HG02840 (cell line): ENCODE measurements around the gene GPR161.

Source experiments
- ATAC-seq: cut with Tn5 transposase; IDR thresholded peaks from one replicate; pipeline ENCODE4 v1.9.1; 2021; ENCODE audit warnings: mild to moderate bottlenecking, moderate library complexity, moderate number of reproducible peaks; ENCODE audit not compliant: unreplicated experiment, low FRiP score

The GPR161 gene

DNA sequence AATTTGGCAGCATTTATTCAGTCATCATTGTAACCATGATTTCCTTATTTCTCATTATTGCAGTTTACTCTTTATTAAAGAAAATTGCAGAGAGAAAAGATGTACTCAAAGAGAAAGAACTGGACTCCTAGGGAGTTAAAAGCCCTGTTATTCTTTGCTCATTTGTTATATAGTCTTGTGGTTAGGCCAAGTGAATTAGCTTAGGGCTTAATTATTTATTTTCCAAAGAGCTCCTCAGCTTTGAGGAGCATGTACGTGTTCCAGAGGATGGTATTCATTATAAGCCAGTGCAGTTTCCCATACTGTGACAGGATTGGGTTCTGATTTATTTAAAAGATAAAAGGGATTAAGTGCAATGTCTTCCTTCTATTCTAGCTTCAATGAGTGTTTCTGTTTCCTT, 86.4 kb downstream of the GPR161 start:
- ATAC-seq: no peak

DNA sequence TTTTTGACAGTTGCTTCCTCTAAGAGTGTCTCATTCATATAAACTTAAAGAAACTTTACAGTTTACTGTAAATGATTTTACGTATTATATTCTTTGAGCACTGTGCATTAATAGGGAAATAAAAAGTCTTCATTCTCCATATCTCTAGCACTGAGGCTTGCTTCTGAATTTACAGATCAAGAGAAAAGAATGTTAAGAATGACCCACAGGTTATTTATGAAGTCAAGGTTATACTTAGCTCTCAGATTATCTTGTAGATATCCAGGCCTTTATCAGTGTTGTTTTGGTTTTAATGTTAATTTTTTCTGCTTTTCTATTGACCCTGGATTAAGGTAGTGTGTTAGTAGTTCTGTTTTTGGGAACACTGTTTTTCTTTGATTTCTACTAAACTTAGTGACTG, 91.4 kb downstream of the GPR161 start:
- no peak for ATAC-seq

GRCh38 chr1:168042362-168042761, 94.4 kb downstream of the GPR161 start:
- no peak for ATAC-seq

DNA sequence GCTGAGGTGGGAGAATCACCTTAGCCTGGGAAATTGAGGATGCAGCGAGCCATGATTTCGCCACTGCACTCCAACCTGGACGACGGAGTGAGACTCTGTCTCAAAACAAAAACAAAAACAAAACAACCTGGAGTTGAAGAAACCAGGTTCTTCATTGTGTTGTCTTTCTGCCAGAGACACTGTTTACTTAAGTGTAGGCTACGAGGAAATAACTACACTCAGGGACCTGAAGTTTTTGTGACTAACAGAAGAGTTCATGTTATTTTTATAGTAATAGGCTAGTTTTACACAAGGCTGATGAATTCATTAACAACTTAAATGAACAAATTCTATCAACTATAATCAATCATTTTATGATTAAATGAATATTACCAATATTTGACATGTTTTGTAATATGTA, 101.4 kb downstream of the GPR161 start:
- ATAC-seq: no peak

GRCh38 chr1:168032029-168032428, 104.7 kb downstream of the GPR161 start:
- ATAC-seq: no peak

DNA sequence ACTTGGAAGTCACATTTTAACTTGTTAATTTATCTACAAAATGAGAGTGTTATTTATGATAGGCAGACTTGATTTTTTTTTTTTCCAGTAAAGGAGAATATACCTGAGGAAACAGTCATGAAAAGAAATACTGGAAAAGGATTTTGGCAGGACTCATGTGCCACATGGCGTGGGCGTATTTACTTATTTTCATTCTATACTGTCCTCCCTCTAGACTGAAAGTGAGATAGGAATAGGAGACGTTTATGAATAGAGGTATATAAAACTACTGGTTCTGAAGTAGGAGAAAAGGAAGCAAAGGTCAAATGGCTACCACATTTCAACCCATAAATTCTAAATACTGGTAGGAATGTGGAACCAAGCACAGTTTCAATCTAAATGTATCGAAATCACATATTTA, 105.1 kb downstream of the GPR161 start:
- ATAC-seq: no peak

DNA sequence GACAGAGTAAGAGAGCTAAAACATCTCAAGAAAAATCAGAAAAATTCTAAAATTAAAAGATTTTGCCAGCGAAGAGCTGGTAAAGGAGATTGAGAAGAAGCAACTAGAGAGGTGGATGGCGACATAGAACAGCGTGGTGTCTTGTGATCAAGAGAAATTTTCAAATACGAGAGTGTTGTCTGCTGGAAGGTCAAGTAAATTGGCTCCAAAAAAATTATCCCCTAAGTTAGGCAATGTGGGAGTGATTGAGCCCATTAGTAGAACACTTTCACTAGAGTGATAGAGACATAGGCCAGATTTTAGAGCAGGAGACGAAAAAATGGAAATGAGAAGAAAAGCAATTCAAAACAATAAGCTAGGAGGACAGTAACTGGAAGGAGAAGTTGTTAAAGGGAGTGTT, 105.5 kb downstream of the GPR161 start:
- ATAC-seq: no peak
